GM12872 (cell line): ENCODE results near the gene TSPAN9.

ENCODE experiments used
- TF ChIP-seq, protein P1 (sequence below): IDR thresholded peaks from 3 replicates; pipeline ENCODE4 v1.5.1; 2011; ENCODE audit warnings: low read depth, mild to moderate bottlenecking, low read length, moderate library complexity; ENCODE audit not compliant: insufficient read depth

TSPAN9 gene

DNA sequence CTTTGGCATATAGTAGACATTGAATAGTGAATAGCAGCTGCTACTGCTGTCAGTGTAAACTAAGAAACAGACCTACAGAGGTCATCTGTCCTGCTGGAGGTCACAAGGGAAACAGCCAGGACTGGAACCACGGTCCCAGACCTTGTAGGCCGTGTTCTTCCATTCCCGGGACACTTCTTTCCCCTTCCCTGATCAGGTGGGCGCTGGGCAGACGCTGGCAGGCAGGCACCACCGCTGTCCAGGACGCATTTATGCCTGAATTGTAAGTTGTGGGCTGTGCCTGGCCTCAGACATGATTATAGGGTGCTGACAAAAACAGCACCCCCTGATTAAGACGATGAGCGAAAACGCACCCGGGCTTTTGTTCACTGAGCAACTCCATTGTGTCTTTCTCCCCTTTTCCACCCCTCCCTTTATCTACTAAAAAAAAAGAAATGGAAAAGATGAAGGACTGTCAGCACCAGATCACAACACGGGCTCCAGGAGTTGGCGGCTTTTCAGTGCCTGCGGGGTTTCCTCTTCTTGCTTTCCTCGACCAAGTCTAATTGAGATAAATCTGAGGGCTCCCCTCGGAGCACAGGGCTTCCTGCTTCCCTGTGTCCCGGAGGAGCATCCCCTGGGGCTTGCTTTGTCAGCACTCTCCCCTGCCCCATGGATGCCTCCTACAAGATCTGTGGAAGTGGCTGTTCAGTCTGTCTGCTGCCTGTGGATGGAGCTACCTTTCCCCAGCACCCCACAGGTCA, 80.6 kb downstream of the TSPAN9 start:
- TF ChIP-seq, protein P1, sequence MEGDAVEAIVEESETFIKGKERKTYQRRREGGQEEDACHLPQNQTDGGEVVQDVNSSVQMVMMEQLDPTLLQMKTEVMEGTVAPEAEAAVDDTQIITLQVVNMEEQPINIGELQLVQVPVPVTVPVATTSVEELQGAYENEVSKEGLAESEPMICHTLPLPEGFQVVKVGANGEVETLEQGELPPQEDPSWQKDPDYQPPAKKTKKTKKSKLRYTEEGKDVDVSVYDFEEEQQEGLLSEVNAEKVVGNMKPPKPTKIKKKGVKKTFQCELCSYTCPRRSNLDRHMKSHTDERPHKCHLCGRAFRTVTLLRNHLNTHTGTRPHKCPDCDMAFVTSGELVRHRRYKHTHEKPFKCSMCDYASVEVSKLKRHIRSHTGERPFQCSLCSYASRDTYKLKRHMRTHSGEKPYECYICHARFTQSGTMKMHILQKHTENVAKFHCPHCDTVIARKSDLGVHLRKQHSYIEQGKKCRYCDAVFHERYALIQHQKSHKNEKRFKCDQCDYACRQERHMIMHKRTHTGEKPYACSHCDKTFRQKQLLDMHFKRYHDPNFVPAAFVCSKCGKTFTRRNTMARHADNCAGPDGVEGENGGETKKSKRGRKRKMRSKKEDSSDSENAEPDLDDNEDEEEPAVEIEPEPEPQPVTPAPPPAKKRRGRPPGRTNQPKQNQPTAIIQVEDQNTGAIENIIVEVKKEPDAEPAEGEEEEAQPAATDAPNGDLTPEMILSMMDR, result no peak

GRCh38 chr12:3158851-3159465, 81.8 kb downstream of the TSPAN9 start:
- TF ChIP-seq, protein P1, result no peak

DNA sequence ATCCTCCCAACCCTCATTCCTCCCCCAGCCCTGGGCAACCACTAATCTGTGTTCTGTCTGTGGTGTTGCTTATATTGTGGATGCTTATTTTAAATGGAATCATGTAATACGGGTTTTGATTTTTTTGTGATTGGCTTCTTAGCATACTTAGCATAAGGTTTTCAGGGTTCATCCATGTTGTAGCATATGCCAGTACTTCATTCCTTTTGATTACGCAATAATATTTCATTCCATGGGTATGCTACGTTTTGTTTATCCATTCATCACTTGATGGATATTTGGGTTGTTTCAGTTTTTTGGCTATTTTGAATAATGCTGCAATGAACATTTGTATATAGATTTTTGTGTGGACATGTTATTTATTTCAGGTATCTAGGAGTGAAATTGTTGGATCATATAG, 82.9 kb downstream of the TSPAN9 start:
- TF ChIP-seq, protein P1, result no peak

DNA sequence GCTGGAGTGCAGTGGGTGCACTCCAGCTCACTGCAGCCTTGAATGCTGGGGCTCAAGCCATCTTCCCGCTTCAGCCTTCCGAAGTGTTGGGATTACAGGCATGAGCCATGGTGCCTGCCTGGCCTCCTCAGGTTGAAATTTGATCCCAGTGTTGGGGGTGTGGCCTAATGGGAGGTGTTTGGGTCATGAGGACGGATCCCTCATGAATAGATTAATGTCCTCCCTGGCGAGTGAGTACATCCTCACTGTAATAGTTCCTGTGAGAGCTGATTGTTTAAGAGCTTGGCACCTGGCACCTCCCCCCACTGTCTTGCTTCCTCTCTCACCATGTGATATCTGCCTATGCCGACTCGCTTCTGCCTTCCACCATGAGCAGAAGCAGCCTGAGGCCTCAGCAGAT, 84.7 kb downstream of the TSPAN9 start:
- TF ChIP-seq, protein P1, result no peak

- TF ChIP-seq, protein P1, result no peak
Observed at GRCh38 chr12:3164454-3165077, 87.4 kb downstream of the TSPAN9 start.

DNA sequence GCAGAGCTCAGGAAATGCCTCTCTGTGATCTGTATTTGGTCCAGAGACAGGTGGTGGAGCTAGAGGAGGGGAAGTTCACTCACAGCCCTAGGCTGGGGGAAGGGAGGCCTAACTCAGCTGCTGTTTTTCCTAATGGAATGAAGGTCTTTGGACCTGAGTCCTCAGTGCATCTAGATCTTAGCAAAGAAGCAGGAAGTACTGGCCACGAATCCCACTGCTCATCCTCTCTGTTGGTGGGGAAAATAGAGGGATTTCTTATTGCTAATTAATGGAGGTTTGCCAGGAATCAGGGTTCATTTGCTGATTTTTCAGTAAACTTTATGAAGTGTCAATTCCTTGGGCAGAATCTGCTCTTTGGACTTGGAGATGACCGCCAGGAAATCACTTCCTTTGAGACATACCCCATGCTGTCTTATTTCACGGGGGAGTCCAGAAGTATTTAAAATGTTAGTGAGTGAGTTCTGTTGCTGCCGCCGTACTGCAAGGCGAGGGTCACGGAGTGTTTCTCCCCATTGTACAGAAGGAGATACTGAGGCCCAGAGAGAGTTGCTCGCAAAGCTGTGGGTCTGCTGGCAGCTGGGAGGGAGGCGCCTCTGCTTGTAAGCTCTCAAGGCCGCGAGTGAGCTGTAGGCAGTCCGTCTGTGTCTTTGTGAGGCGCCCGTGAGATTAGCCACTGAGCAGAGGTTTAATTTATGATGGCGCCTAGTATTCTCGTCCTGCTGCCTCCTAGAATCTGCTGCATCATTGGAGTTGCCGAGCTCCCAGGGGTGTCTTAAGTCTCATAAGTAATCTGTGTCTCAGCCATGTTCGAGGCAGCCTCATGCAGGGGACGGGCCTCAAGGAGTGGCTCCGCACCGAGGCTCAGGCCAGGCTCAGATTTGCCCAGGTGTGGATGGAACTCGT, 88.2 kb downstream of the TSPAN9 start:
- TF ChIP-seq, protein P1, result no peak

- TF ChIP-seq, protein P1, result no peak
Observed at GRCh38 chr12:3167636-3168035, 90.5 kb downstream of the TSPAN9 start.
